ENCODE data around the gene CCT7.

CCT7 gene

DNA sequence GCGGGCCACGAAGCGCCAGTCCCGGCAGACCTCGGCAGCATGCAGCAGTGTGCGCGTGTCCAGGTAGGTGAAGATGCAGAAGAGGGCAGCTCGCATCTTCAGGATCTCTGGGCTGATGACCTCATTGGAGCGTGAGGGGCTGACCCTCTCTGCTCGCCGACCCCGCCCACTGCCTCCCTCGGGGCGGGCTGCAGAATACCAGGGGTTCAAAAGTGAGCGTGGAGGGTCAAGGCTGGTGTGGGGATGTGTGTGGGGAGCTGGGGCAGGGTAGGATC lies 30.2 kb downstream of the CCT7 start:
- DNase-seq (ENCODE audit: low read depth), result no peak
- no peak for TF ChIP-seq CTCF (IDR thresholded peaks at IDR 0.05; ENCODE audit: control insufficient read depth, extremely low read depth, insufficient read depth)
- H3K4me3 ChIP-seq (ENCODE audit: low read depth, low read length), result no peak overlapping the region

GRCh38 chr2:73264783-73265182 lies 30.7 kb downstream of the CCT7 start:
- no peak overlapping the region for H3K4me3 ChIP-seq (ENCODE audit: low read depth, low read length)
- no peak for DNase-seq (ENCODE audit: low read depth)
- TF ChIP-seq CTCF (IDR thresholded peaks at IDR 0.05; ENCODE audit: control insufficient read depth, extremely low read depth, insufficient read depth), result no peak

DNA sequence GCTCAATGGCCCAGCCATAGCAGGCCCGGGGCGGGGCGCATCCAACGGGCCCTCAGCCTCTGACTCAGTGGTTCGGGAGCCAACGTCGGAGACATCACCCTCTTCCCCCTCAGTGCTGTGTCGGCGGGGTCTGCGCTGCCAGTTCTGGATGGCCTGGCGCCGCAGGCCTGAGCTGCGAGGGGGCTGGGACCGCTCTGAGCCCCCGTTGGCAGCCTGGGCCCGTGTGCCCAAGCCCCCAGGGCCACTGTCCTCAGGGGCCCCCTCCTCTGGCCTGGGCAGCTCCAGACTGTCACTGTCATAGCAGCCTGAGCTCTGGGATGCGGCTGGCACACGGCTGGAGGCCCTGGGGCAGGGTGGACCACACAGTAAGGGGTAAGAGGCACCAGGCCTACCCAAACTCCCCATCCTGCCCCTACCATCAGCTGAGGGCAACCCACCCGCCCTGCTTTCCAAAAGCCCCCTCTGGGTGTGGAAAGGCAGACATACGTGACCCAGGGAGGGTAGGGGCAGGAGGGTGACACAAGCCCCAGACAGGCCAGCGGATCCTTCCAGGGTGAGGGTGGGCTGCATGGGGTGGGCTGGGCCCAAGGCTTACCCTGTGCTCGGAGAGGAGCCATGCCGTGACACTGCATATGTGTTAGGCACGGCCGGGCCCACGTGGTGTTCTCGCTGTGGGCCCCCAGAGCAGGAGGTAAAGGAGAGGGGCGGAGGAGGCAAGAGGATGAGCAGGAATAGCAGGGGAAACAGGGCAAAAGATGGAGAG lies 31.4 kb downstream of the CCT7 start:
- DNase-seq (ENCODE audit: low read depth), result no peak
- H3K4me3 ChIP-seq (ENCODE audit: low read depth, low read length), result no peak overlapping the region
- no peak for TF ChIP-seq CTCF (IDR thresholded peaks at IDR 0.05; ENCODE audit: control insufficient read depth, extremely low read depth, insufficient read depth)

DNA sequence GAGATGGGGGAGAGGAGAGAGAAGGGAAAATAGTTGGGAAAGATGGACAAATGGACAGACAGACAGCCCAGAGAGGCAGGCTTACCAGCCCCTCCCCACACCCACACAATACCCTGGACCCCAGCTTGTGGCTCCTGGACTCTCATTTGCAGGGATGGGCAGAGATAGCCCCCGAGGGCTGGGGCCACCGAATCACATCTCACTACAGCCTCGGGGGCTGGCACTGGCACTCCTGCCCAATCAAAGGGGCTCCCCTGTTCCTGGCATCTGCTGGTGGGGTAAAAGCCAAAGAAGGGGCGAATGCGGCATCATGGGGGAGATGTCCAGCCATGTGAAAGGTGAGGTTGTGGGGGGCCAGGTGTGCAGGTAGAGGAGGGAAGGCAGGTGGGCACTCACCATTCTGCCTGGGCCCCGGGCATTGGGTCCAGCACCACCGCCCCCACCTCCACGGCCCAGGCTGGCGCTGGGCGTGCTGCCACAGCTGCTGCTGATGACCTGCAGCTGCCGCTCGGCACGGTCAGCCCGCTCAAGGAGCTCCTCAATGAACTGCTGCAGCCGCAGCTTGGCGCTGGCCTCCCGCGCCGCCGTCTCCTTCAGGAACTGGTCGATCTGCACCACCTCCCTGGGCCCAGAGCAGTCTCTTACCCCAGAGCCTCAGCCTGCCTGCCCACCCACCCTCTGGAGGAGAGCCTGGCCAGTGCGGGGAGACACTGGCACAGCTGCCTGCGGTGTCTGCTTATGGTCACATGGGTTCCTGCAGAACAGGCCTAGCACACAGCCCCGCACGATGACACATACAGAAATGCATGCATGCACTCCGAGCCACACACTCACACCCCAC lies 32.2 kb downstream of the CCT7 start:
- no peak for DNase-seq (ENCODE audit: low read depth)
- no peak overlapping the region for H3K4me3 ChIP-seq (ENCODE audit: low read depth, low read length)
- TF ChIP-seq CTCF (IDR thresholded peaks at IDR 0.05; ENCODE audit: control insufficient read depth, extremely low read depth, insufficient read depth), result no peak

- no peak overlapping the region for H3K4me3 ChIP-seq (ENCODE audit: low read depth, low read length)
- no peak for TF ChIP-seq CTCF (IDR thresholded peaks at IDR 0.05; ENCODE audit: control insufficient read depth, extremely low read depth, insufficient read depth)
- no peak for DNase-seq (ENCODE audit: low read depth)
These were observed 32.9 kb downstream of the CCT7 start for GRCh38 chr2:73267008-73267407.

- DNase-seq (ENCODE audit: low read depth), result no peak
- peak overlapping the region; percentile 56 for H3K4me3 ChIP-seq (ENCODE audit: low read depth, low read length)
- TF ChIP-seq CTCF (IDR thresholded peaks at IDR 0.05; ENCODE audit: control insufficient read depth, extremely low read depth, insufficient read depth), result no peak
These were observed 34.3 kb downstream of the CCT7 start for GRCh38 chr2:73268366-73268829.
